Activated naive CD4-positive, alpha-beta T cell treated with anti-CD3 and anti-CD28 coated beads for 36 hours (primary cell): ENCODE data around the gene MCM5. TPM values are rescaled to one million over a fixed set of nuclear protein-coding genes. Genes with fewer than 3 reads are reported as not detected.

Experiments used
- CTCF ChIA-PET: fragments of 350-600 bp; sonication (Branson Sonifier 250); formaldehyde crosslinking; loops from one replicate; lab custom pipeline; 2021; ENCODE audit warnings: antibody characterized with exemption; lab: Charles Lee
- DNase-seq: peaks from one replicate; pipeline ENCODE4 v3.0.0-alpha.2; 2020
- H3K27ac Mint-ChIP-seq: one replicate; pipeline ENCODE4 v1.8.0; 2021; ENCODE audit warnings: mild to moderate bottlenecking, mixed read lengths
- H3K27me3 Mint-ChIP-seq: one replicate; pipeline ENCODE4 v1.8.0; 2021; ENCODE audit warnings: low read depth, mixed read lengths
- H3K36me3 Mint-ChIP-seq: one replicate; pipeline ENCODE4 v1.8.0; 2021; ENCODE audit warnings: low read depth, mixed read lengths
- H3K4me1 Mint-ChIP-seq: one replicate; pipeline ENCODE4 v1.8.0; 2021; ENCODE audit warnings: low read depth, mixed read lengths
- H3K4me3 Mint-ChIP-seq: one replicate; pipeline ENCODE4 v1.8.0; 2021; ENCODE audit warnings: mild to moderate bottlenecking, moderate library complexity, mixed read lengths
- H3K9me3 Mint-ChIP-seq: one replicate; pipeline ENCODE4 v1.8.0; 2021; ENCODE audit warnings: mixed read lengths
- intact Hi-C: fragments of 100-400 bp; cut with micrococcal nuclease; formaldehyde crosslinking; loops from one replicate; pipeline ENCODE4 v1.15.1; 2023
- total RNA-seq, 2 experiments: library from RNA; stranded (reverse); gene quantifications; one replicate each; pipeline ENCODE4 v1.2.3, GENCODE V29; 2021

The MCM5 gene
- total RNA-seq, 2 experiments from 2014 or later, result 293 to 301 TPM

DNA sequence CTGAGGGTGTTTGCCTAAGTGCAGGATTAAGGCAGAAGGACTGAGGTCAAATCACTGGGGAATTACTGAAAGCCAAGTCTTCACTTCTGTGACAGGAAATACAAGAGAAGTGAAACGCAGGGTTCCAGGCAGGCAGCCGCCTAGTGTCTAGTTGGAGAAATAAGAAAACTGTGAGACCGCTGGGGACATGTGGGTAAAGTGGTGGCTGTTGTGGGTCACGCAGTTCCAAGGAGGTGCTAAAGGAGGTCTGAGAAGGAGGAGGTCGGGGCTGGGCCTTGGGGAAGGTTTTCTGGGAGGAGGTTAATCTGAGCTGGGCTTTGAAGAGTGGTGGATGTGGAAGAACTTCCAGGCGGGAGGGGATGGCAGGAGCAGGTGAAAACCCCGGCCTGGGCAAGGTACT is 11.2 kb downstream of the MCM5 start:
- no peak overlapping the region for H3K27ac Mint-ChIP-seq
- DNase-seq, result no peak
- no peak overlapping the region for H3K4me3 Mint-ChIP-seq
- peaks cover 72% of the 10 kb centered on the region for H3K36me3 Mint-ChIP-seq
- peaks cover 13% of the 10 kb centered on the region for H3K4me1 Mint-ChIP-seq
- intact Hi-C loops, result no loop called here
- no peaks in the 10 kb centered on the region for H3K27me3 Mint-ChIP-seq
- H3K9me3 Mint-ChIP-seq, result no peaks in the 10 kb centered on the region
- CTCF ChIA-PET, result no interaction called here

DNA sequence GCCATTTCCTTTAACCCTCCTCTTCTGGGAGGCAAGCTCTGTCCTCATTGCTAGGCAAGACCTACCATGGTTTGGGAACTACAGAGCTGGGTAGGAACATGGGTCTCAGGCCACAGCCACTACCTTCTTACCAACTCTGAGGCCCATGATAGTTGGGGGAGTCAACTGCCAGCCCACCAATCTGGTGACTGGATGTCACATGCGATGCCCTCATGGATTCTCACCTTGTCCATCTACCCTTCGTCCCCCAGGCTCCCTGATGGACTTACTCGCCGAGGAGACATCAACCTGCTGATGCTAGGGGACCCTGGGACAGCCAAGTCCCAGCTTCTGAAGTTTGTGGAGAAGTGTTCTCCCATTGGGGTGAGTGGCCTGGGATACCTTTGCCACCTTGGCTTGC is 13.7 kb downstream of the MCM5 start:
- Mint-ChIP-seq H3K9me3 (no peaks in the 10 kb centered on the region), H3K27me3 (no peaks in the 10 kb centered on the region), H3K36me3 (peaks cover 60% of the 10 kb centered on the region), H3K27ac (no peak overlapping the region), H3K4me3 (no peak overlapping the region), H3K4me1 (peaks cover 6% of the 10 kb centered on the region)
- intact Hi-C loops, result no loop called here
- CTCF ChIA-PET, result interaction anchor here (0.9 kb wide), 1 partner anchor 62 kb away, joined by 3 read pairs; no protein-coding TSS in a partner anchor
- no peak for DNase-seq

DNA sequence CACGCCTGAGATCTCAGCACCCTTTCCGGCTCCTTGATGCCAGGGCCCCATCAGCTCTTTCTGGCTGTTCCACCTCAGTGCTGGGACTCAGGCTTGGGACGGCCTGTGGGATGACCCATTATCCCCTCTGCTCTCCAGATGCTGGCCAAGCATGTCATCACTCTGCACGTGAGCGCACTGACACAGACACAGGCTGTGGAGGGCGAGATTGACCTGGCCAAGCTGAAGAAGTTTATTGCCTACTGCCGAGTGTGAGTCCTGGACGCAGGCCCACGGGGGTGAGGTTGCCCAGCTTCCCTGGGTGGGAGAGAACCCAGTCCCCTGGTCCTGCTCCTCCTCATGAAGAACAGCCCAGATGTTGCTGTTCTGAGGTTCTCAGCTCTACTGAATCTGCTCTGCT is 17.7 kb downstream of the MCM5 start:
- no peaks in the 10 kb centered on the region for H3K9me3 Mint-ChIP-seq

DNA sequence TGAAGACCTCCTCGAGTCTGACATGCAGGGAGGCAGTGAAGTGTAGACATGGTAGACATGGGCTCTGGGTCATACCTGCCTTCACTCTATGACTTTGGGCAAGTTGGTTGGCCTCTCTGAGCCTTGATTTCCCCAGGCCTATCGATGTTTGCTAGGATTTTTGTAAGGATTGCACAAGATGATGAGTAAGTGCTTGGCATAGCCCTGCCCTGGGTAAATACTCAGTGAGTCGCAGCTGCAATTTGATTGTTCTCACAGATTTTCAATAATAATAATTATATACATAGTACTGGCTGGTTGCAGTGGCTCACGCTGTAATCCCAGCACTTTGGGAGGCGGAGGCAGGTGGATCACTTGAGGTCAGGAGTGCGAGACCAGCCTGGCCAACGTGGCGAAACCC is 18.1 kb downstream of the MCM5 start:
- CTCF ChIA-PET, result no interaction called here
- no peaks in the 10 kb centered on the region for H3K27me3 Mint-ChIP-seq
- no peak for DNase-seq
- intact Hi-C loops, result no loop called here
- H3K36me3 Mint-ChIP-seq, result peaks cover 54% of the 10 kb centered on the region
- no peaks in the 10 kb centered on the region for H3K4me1 Mint-ChIP-seq
- no peak overlapping the region for H3K4me3 Mint-ChIP-seq
- no peaks in the 10 kb centered on the region for H3K9me3 Mint-ChIP-seq
- no peak overlapping the region for H3K27ac Mint-ChIP-seq

More for the DNA sequence above, 17.7 kb downstream of the MCM5 start:
- Mint-ChIP-seq H3K4me1 (no peaks in the 10 kb centered on the region), H3K4me3 (no peak overlapping the region), H3K27ac (no peak overlapping the region), H3K36me3 (peaks cover 52% of the 10 kb centered on the region), H3K27me3 (no peaks in the 10 kb centered on the region)
- intact Hi-C loops, result no loop called here
- CTCF ChIA-PET, result no interaction called here
- DNase-seq, result no peak

DNA sequence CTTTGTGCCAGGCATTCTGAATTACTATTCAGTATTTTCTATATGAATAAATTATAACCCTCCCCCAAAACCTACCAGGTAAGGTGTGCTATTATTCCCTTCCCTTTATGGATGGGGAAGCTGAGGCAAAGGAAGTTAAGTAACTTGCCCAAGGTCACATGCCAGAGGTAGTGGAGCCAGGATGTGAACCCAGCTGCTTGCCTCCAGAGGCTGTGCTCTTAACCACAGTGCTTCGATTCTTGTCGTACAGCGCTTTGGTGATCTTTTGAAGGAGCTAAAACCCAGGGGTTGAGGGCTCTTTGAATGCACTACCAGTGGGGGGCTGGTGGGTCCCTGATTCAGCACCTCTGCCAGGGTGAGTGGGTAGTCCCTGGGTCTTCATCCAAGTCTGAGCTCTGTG is 18.8 kb downstream of the MCM5 start:
- Mint-ChIP-seq H3K27me3 (no peaks in the 10 kb centered on the region), H3K4me1 (no peaks in the 10 kb centered on the region), H3K36me3 (peaks cover 56% of the 10 kb centered on the region), H3K9me3 (no peaks in the 10 kb centered on the region), H3K27ac (no peak overlapping the region), H3K4me3 (no peak overlapping the region)
- DNase-seq, result no peak
- CTCF ChIA-PET, result no interaction called here
- intact Hi-C loops, result no loop called here

DNA sequence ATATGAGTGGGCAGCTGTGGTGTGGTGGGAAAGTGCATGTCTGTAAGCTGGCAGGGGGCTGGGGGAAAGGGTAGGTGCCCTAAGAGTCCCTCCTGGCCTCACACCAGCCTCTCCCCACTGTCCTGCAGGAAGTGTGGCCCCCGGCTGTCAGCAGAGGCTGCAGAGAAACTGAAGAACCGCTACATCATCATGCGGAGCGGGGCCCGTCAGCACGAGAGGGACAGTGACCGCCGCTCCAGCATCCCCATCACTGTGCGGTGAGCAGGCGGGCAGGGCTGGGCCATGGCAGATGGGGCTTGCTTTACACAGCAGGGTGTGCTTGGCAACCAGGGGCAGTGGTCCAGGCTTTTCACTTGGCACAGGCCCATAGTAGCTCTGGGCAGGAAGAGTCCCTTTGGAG is 19.8 kb downstream of the MCM5 start:
- CTCF ChIA-PET, result interaction anchor here (1.2 to 1.6 kb wide), 2 partner anchors 10 to 164 kb away, joined by 3 to 7 read pairs; no protein-coding TSS in a partner anchor
- Mint-ChIP-seq H3K27me3 (no peaks in the 10 kb centered on the region), H3K4me3 (no peak overlapping the region), H3K27ac (no peak overlapping the region), H3K9me3 (no peaks in the 10 kb centered on the region), H3K4me1 (no peaks in the 10 kb centered on the region), H3K36me3 (peaks cover 58% of the 10 kb centered on the region)
- no peak for DNase-seq
- intact Hi-C loops, result no loop called here

DNA sequence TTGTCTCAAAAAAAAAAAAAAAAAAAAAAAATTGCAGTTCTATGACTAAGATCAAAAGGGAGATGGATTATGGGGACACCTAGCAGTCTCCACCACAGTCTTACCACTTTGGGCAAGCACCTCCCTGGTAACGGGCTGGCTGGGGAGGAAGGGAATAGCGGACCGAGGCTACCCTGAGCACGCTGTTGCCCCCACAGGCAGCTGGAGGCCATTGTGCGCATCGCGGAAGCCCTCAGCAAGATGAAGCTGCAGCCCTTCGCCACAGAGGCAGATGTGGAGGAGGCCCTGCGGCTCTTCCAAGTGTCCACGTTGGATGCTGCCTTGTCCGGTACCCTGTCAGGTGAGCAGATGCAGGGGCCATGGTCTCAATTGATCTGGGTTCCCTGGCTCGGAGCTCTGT is 21.2 kb downstream of the MCM5 start:
- Mint-ChIP-seq H3K36me3 (peaks cover 54% of the 10 kb centered on the region), H3K27me3 (no peaks in the 10 kb centered on the region), H3K27ac (no peak overlapping the region), H3K9me3 (no peaks in the 10 kb centered on the region), H3K4me3 (no peak overlapping the region), H3K4me1 (no peaks in the 10 kb centered on the region)
- DNase-seq, result no peak
- CTCF ChIA-PET, result interaction anchor here (1.2 to 1.6 kb wide), 2 partner anchors 9 to 162 kb away, joined by 3 to 7 read pairs; no protein-coding TSS in a partner anchor
- intact Hi-C loops, result no loop called here

DNA sequence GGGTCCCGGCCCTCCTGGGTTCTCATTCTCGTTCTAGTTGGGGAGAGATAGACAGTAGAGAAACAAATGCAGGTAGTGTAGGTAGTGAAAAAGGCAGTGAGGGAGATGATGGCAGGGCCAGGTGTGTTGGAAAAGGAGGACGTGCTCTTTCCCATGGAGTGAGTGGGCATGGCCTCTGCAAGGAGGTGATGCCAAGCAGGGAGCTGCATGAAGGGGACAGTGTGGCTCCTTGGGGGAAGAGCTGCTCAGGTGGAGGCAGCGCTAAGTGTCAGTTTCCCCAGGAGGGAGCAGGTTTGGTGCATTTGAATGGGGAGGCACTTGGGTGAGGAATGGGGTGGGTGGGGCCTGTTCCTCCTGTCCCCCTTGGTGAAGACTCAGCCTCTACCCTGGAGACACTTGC is 22.2 kb downstream of the MCM5 start:
- CTCF ChIA-PET, result interaction anchor here (1.0 kb wide), 1 partner anchor 71 kb away, joined by 4 read pairs; no protein-coding TSS in a partner anchor
- H3K27ac Mint-ChIP-seq, result no peak overlapping the region
- intact Hi-C loops, result no loop called here
- no peak overlapping the region for H3K4me3 Mint-ChIP-seq
- H3K9me3 Mint-ChIP-seq, result no peaks in the 10 kb centered on the region
- peaks cover 49% of the 10 kb centered on the region for H3K36me3 Mint-ChIP-seq
- H3K4me1 Mint-ChIP-seq, result no peaks in the 10 kb centered on the region
- DNase-seq, result no peak
- H3K27me3 Mint-ChIP-seq, result no peaks in the 10 kb centered on the region

DNA sequence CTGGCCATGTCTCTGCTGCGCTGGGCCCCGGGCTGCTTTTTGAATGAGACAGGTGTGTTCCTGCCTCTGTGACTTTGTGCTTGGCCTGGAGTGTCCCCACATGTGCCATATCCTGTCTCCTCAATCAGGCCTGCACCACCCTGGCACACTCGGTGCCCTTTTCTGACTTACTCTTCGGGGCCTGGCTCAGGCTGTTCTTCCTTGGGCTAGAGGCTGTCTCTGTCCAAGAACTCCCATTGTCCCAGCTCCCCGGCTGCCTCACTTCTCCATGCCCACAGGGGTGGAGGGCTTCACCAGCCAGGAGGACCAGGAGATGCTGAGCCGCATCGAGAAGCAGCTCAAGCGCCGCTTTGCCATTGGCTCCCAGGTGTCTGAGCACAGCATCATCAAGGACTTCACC is 23.0 kb downstream of the MCM5 start:
- peaks cover 45% of the 10 kb centered on the region for H3K36me3 Mint-ChIP-seq
- CTCF ChIA-PET, result interaction anchor here (1.0 kb wide), 1 partner anchor 72 kb away, joined by 4 read pairs; no protein-coding TSS in a partner anchor
- intact Hi-C loops, result no loop called here
- H3K4me1 Mint-ChIP-seq, result no peaks in the 10 kb centered on the region
- DNase-seq, result no peak
- no peak overlapping the region for H3K27ac Mint-ChIP-seq
- no peaks in the 10 kb centered on the region for H3K9me3 Mint-ChIP-seq
- H3K27me3 Mint-ChIP-seq, result no peaks in the 10 kb centered on the region
- H3K4me3 Mint-ChIP-seq, result no peak overlapping the region

DNA sequence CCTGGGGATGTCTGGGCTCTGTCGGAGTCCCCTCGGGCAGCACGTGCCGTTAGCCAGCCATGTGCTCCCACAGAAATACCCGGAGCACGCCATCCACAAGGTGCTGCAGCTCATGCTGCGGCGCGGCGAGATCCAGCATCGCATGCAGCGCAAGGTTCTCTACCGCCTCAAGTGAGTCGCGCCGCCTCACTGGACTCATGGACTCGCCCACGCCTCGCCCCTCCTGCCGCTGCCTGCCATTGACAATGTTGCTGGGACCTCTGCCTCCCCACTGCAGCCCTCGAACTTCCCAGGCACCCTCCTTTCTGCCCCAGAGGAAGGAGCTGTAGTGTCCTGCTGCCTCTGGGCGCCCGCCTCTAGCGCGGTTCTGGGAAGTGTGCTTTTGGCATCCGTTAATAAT is 24.1 kb downstream of the MCM5 start:
- DNase-seq, result no peak
- CTCF ChIA-PET, result interaction anchor here (1.3 kb wide), 1 partner anchor 159 kb away, joined by 3 read pairs; no protein-coding TSS in a partner anchor
- no peak overlapping the region for H3K27ac Mint-ChIP-seq
- no peaks in the 10 kb centered on the region for H3K27me3 Mint-ChIP-seq
- H3K4me3 Mint-ChIP-seq, result no peak overlapping the region
- no peaks in the 10 kb centered on the region for H3K4me1 Mint-ChIP-seq
- peaks cover 45% of the 10 kb centered on the region for H3K36me3 Mint-ChIP-seq
- H3K9me3 Mint-ChIP-seq, result no peaks in the 10 kb centered on the region
- intact Hi-C loops, result no loop called here

DNA sequence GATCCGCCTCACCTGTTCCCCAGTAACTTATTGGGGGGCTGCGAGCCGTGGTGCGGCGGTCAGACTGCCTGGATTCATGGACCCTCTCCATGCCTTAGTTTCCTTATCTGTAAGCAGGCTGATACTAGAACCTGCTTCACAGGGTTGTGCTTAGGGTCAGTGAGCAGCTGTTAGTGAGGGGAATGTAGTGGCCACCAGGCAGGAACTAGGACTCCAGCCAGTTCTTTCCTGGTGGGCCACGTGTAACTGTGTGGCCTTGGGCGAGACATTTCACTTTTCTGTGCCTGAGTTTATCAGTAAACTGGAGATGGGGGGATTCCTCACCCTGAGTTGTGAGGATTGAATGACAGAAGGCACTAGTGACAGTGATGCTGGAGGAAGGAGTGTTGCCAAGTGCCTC is 24.8 kb downstream of the MCM5 start:
- H3K36me3 Mint-ChIP-seq, result peaks cover 40% of the 10 kb centered on the region
- no peak overlapping the region for H3K4me3 Mint-ChIP-seq
- CTCF ChIA-PET, result interaction anchor here (0.7 to 1.3 kb wide), 2 partner anchors 15 to 158 kb away, joined by 3 to 4 read pairs; no protein-coding TSS in a partner anchor
- intact Hi-C loops, result no loop called here
- no peak overlapping the region for H3K27ac Mint-ChIP-seq
- no peak for DNase-seq
- H3K27me3 Mint-ChIP-seq, result no peaks in the 10 kb centered on the region
- no peaks in the 10 kb centered on the region for H3K4me1 Mint-ChIP-seq
- no peaks in the 10 kb centered on the region for H3K9me3 Mint-ChIP-seq

DNA sequence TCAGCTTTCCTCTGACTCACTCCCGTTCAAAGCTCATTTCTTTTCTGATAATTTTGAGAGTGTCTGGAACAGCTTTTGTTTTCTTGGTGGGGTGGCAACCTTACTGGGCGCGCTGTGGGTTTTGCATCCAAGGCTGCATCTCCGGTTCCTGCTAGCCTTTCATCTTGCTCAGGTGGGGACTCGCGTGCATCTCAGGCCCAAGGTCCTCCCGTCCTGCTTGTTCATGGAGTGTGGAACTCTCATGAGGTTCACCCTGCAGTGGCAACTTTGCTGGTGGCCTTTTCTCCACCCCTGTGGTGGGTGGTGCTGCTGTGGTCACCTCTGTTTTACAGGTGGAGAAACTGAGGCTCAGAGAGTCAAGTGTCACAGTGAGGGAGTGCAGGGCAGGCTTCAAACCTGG is 25.6 kb downstream of the MCM5 start:
- Mint-ChIP-seq H3K27me3 (no peaks in the 10 kb centered on the region), H3K4me3 (no peak overlapping the region), H3K36me3 (peaks cover 41% of the 10 kb centered on the region), H3K27ac (no peak overlapping the region), H3K4me1 (no peaks in the 10 kb centered on the region), H3K9me3 (no peaks in the 10 kb centered on the region)
- no peak for DNase-seq
- intact Hi-C loops, result no loop called here
- CTCF ChIA-PET, result interaction anchor here (0.7 kb wide), 1 partner anchor 16 kb away, joined by 4 read pairs; no protein-coding TSS in a partner anchor

DNA sequence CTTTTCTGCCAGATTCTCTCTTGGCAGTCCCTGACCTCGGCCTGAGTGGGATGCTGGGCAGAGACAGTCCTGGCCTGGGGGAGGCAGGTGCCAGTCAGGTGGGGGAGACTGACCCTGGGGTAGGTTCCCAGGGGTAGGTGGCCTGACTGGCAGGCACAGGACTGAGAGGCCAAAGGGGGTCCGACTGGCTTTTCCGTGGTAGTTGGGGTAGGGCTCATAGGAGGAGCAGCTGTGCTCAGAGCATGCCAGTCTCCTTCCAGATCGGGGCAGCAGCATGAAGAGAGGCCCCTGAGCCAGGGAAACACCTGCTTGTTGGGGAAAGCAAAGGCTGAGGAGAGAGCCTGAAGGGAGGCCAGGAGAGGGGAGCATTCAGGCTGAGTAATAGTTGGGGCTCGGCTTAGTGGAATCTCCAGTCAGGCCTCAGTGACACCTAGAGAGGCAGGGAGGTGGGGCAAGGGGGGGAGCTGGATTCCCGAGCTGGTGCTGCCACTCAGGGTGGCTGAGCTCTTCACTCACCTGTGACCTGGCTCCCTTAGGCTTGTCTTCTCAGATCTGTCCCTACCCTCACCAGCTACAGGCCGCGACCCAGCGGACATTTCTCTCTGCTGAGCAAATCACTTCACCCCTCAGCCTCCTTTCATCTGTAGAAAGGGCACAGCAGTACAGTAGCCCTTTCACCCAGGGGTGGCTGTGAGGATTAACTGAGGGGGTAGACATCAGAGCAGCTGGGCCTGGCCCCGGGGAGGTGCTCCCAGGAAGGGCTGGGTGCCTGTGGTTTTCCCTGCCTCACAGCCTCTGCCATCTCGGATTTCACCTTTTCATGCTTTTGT is 26.2 kb downstream of the MCM5 start:
- Mint-ChIP-seq H3K27me3 (no peaks in the 10 kb centered on the region), H3K9me3 (no peaks in the 10 kb centered on the region), H3K4me3 (no peak overlapping the region), H3K36me3 (peaks cover 42% of the 10 kb centered on the region), H3K27ac (no peak overlapping the region), H3K4me1 (no peaks in the 10 kb centered on the region)
- intact Hi-C loops, result no loop called here
- CTCF ChIA-PET, result interaction anchor here (0.7 to 1.0 kb wide), 2 partner anchors 19 to 157 kb away, joined by 4 read pairs; no protein-coding TSS in a partner anchor
- DNase-seq, result no peak
